Mesenchymal stem cell (in vitro differentiated cells and primary cell): ENCODE measurements around the gene DYNLT4.

Experiments
- DNase-seq: peaks from one replicate; pipeline ENCODE4 v3.0.0-alpha.2; 2013
- H2AFZ ChIP-seq: one replicate; pipeline ENCODE4 v1.6.1; 2013; ENCODE audit warnings: low read depth, mild to moderate bottlenecking, control low read depth, inconsistent platforms, low read length, moderate library complexity
- H2AK5ac ChIP-seq: 2 replicates; pipeline ENCODE4 v1.6.1; 2013; ENCODE audit warnings: low read length, moderate library complexity, mild to moderate bottlenecking, inconsistent platforms; ENCODE audit not compliant: severe bottlenecking
- H2BK120ac ChIP-seq: one replicate; pipeline ENCODE4 v1.6.1; 2013; ENCODE audit warnings: low read depth, mild to moderate bottlenecking, inconsistent platforms, low read length, moderate library complexity
- H2BK12ac ChIP-seq, 2 experiments: one replicate each; pipeline ENCODE4 v1.6.1; 2013; ENCODE audit warnings: inconsistent platforms in 2 of 2, low read length in 2 of 2, mild to moderate bottlenecking in 2 of 2, moderate library complexity in 2 of 2, control low read depth in 1 of 2
- H2BK15ac ChIP-seq: one replicate; pipeline ENCODE4 v1.6.1; 2013; ENCODE audit warnings: mild to moderate bottlenecking, low read depth, inconsistent platforms; ENCODE audit not compliant: poor library complexity, severe bottlenecking
- H2BK5ac ChIP-seq: 2 replicates; pipeline ENCODE4 v1.6.1; 2013; ENCODE audit warnings: low read depth, mild to moderate bottlenecking, low read length, control low read depth, inconsistent platforms; ENCODE audit not compliant: poor library complexity, severe bottlenecking
- H3K14ac ChIP-seq, 2 experiments: one replicate each; pipeline ENCODE4 v1.6.1; 2013; ENCODE audit warnings: inconsistent platforms in 2 of 2, low read length in 2 of 2, control low read depth in 1 of 2, mild to moderate bottlenecking in 1 of 2, moderate library complexity in 1 of 2
- H3K18ac ChIP-seq, 2 experiments: one replicate each; pipeline ENCODE4 v1.6.1; 2013; ENCODE audit warnings: inconsistent platforms in 2 of 2, low read length in 2 of 2, control low read depth in 1 of 2, low read depth in 1 of 2, mild to moderate bottlenecking in 1 of 2
- H3K23ac ChIP-seq, 2 experiments: one replicate each; pipeline ENCODE4 v1.6.1; 2013; ENCODE audit warnings: inconsistent platforms in 2 of 2, low read length in 2 of 2, mild to moderate bottlenecking in 2 of 2, moderate library complexity in 2 of 2, control low read depth in 1 of 2
- H3K27ac ChIP-seq: 2 replicates; pipeline ENCODE4 v1.5.1; 2013; ENCODE audit warnings: mild to moderate bottlenecking, moderate library complexity, low read length, control low read depth, inconsistent platforms; ENCODE audit not compliant: poor library complexity, severe bottlenecking
- H3K27me3 ChIP-seq, 2 experiments: 2 replicates each; pipeline versions ENCODE4 v1.6.1 to v1.7.0; 2013; ENCODE audit warnings: low read length in 2 of 2, mild to moderate bottlenecking in 2 of 2, moderate library complexity in 2 of 2, control low read depth in 1 of 2, inconsistent platforms in 1 of 2; ENCODE audit not compliant: control insufficient read depth in 1 of 2, insufficient read depth in 1 of 2
- H3K36me3 ChIP-seq, 2 experiments: 2 replicates each; pipeline versions ENCODE4 v1.6.1 to v1.7.0; 2013; ENCODE audit warnings: low read length in 2 of 2, control low read depth in 1 of 2, inconsistent platforms in 1 of 2, low read depth in 1 of 2, mild to moderate bottlenecking in 1 of 2; ENCODE audit not compliant: insufficient read depth in 2 of 2, control insufficient read depth in 1 of 2
- H3K4ac ChIP-seq, 2 experiments: one replicate each; pipeline ENCODE4 v1.6.1; 2013; ENCODE audit warnings: inconsistent platforms in 2 of 2, low read length in 2 of 2, mild to moderate bottlenecking in 2 of 2, moderate library complexity in 2 of 2, control low read depth in 1 of 2, low read depth in 1 of 2
- H3K4me1 ChIP-seq: 2 replicates; pipeline ENCODE4 v1.6.1; 2013; ENCODE audit warnings: low read depth, low read length, control low read depth; ENCODE audit not compliant: control insufficient read depth, insufficient read depth
- H3K4me2 ChIP-seq: 2 replicates; pipeline ENCODE4 v1.6.1; 2013; ENCODE audit warnings: low read length, mild to moderate bottlenecking, inconsistent platforms; ENCODE audit not compliant: poor library complexity, severe bottlenecking
- H3K4me3 ChIP-seq, 2 experiments: 2 replicates each; pipeline versions ENCODE4 v1.5.1 to v1.7.0; 2013; ENCODE audit warnings: low read length in 2 of 2, mild to moderate bottlenecking in 2 of 2, control low read depth in 1 of 2, low read depth in 1 of 2; ENCODE audit not compliant: insufficient read depth in 1 of 2
- H3K79me1 ChIP-seq: replicated peaks from 2 replicates; pipeline ENCODE4 v1.6.1; 2013; ENCODE audit warnings: mild to moderate bottlenecking, control low read depth, low read length, inconsistent platforms; ENCODE audit not compliant: poor library complexity, severe bottlenecking
- H3K9ac ChIP-seq: 2 replicates; pipeline ENCODE4 v1.7.0; 2013; ENCODE audit warnings: mild to moderate bottlenecking, low read length, moderate library complexity
- H3K9me3 ChIP-seq: 2 replicates; pipeline ENCODE4 v1.7.0; 2013; ENCODE audit warnings: mild to moderate bottlenecking, low read length; ENCODE audit not compliant: control insufficient read depth
- H4K8ac ChIP-seq: one replicate; pipeline ENCODE4 v1.6.1; 2013; ENCODE audit warnings: inconsistent platforms, mild to moderate bottlenecking, low read length, moderate library complexity
- H4K91ac ChIP-seq: one replicate; pipeline ENCODE4 v1.6.1; 2013; ENCODE audit warnings: mild to moderate bottlenecking, low read length, inconsistent platforms
- WGBS: methylation state at CpG from one replicate; pipeline ENCODE4 v1.1.7; 2013; ENCODE audit warnings: mixed read lengths; 5-methylcytosine and 5-hydroxymethylcytosine counted together

DYNLT4 gene

GRCh38 chr1:44780583-44781121 lies 26.5 kb downstream of the DYNLT4 start:
- Histone ChIP-seq H3K4me2 (no peak overlapping the region), H4K91ac (no peak overlapping the region), H3K4ac (no peak overlapping the region), H3K4me1 (peaks cover 39% of the 10 kb centered on the region), H2BK12ac (no peak overlapping the region), H3K9me3 (no peaks in the 10 kb centered on the region), H3K23ac (no peak overlapping the region), H3K27me3 (peaks cover 0 to 6% of the 10 kb centered on the region in 2 experiments), H3K9ac (no peak overlapping the region), H3K14ac (no peak overlapping the region), H4K8ac (no peak overlapping the region), H2AFZ (no peak overlapping the region), H2AK5ac (no peak overlapping the region), H3K36me3 (peaks cover 46 to 54% of the 10 kb centered on the region in 2 experiments), H2BK15ac (no peak overlapping the region), H3K79me1 (no peaks in the 10 kb centered on the region), H2BK120ac (no peak overlapping the region), H3K4me3 (no peak overlapping the region), H3K27ac (no peak overlapping the region), H3K18ac (no peak overlapping the region), H2BK5ac (no peak overlapping the region)
- WGBS = 93% methylated on average over 14 of the region's 14 CpGs
- DNase-seq = no peak

GRCh38 chr1:44778705-44779576 lies 28.2 kb downstream of the DYNLT4 start:
- Histone ChIP-seq H2AFZ (no peak overlapping the region), H3K23ac (no peak overlapping the region), H2AK5ac (no peak overlapping the region), H2BK15ac (no peak overlapping the region), H3K9me3 (no peaks in the 10 kb centered on the region), H3K9ac (peak overlapping the region; percentile 96), H2BK120ac (no peak overlapping the region), H3K27me3 (no peaks in the 10 kb centered on the region), H4K8ac (no peak overlapping the region), H3K14ac (no peak overlapping the region), H3K4me2 (no peak overlapping the region), H3K4me1 (peaks cover 21% of the 10 kb centered on the region), H2BK12ac (no peak overlapping the region), H3K4me3 (peak overlapping the region in 1 of 2 experiments; percentile 55), H3K4ac (no peak overlapping the region), H2BK5ac (no peak overlapping the region), H3K79me1 (no peaks in the 10 kb centered on the region), H3K27ac (no peak overlapping the region), H3K36me3 (peaks cover 46 to 54% of the 10 kb centered on the region in 2 experiments), H3K18ac (no peak overlapping the region), H4K91ac (no peak overlapping the region)
- DNase-seq = no peak
- 100% methylated on average over 5 of the region's 6 CpGs for whole genome bisulfite sequencing

- no peak overlapping the region for H3K23ac ChIP-seq
- no peak overlapping the region for H2BK15ac ChIP-seq
- no peaks in the 10 kb centered on the region for H3K9me3 ChIP-seq
- no peak overlapping the region for H3K14ac ChIP-seq
- no peak overlapping the region for H3K27ac ChIP-seq
- H2AK5ac ChIP-seq = no peak overlapping the region
- no peak overlapping the region for H4K91ac ChIP-seq
- peaks cover 18% of the 10 kb centered on the region for H3K4me1 ChIP-seq
- no peaks in the 10 kb centered on the region for H3K79me1 ChIP-seq
- no peak overlapping the region for H2BK5ac ChIP-seq
- 93% methylated on average over 13 of the region's 13 CpGs for WGBS
- no peak overlapping the region for H4K8ac ChIP-seq
- H2AFZ ChIP-seq = no peak overlapping the region
- peak overlapping the region; percentile 96 for H3K9ac ChIP-seq
- no peak overlapping the region for H2BK120ac ChIP-seq
- H2BK12ac ChIP-seq = no peak overlapping the region
- no peak overlapping the region for H3K18ac ChIP-seq
- no peak overlapping the region for H3K4ac ChIP-seq
- H3K4me2 ChIP-seq = no peak overlapping the region
- H3K27me3 ChIP-seq = no peaks in the 10 kb centered on the region
- peaks cover 46 to 54% of the 10 kb centered on the region in 2 experiments for H3K36me3 ChIP-seq
- DNase-seq = no peak
- peak overlapping the region in 1 of 2 experiments; percentile 87 for H3K4me3 ChIP-seq
These were observed 29.0 kb downstream of the DYNLT4 start for GRCh38 chr1:44777969-44778635.

- Histone ChIP-seq H2AFZ (no peak overlapping the region), H2BK15ac (no peak overlapping the region), H4K8ac (peak overlapping the region; percentile 14)
These were observed 29.6 kb downstream of the DYNLT4 start for GRCh38 chr1:44777547-44777946.

More at GRCh38 chr1:44777547-44777946, 29.6 kb downstream of the DYNLT4 start:
- peaks cover 46 to 54% of the 10 kb centered on the region in 2 experiments for H3K36me3 ChIP-seq
- DNase-seq = no peak
- no peak overlapping the region for H3K4ac ChIP-seq
- H3K4me1 ChIP-seq = peaks cover 18% of the 10 kb centered on the region
- H4K91ac ChIP-seq = no peak overlapping the region
- no peak overlapping the region for H3K18ac ChIP-seq
- H2BK120ac ChIP-seq = no peak overlapping the region
- H3K79me1 ChIP-seq = no peaks in the 10 kb centered on the region
- H2AK5ac ChIP-seq = no peak overlapping the region
- no peak overlapping the region for H3K14ac ChIP-seq
- no peaks in the 10 kb centered on the region for H3K27me3 ChIP-seq
- H3K4me3 ChIP-seq = peak overlapping the region in 1 of 2 experiments; percentile 87
- no peak overlapping the region for H2BK12ac ChIP-seq
- WGBS = 90% methylated on average over 14 of the region's 14 CpGs
- H3K27ac ChIP-seq = no peak overlapping the region
- no peak overlapping the region for H3K23ac ChIP-seq
- peak overlapping the region; percentile 78 for H3K4me2 ChIP-seq
- peak overlapping the region; percentile 96 for H3K9ac ChIP-seq
- H3K9me3 ChIP-seq = no peaks in the 10 kb centered on the region
- H2BK5ac ChIP-seq = no peak overlapping the region
